Measurements from ENCODE around the gene CSPG4. TPM values are rescaled to one million over a fixed set of nuclear protein-coding genes. Genes with fewer than 3 reads are reported as not detected.

Gene CSPG4
- total RNA-seq, 1 experiment from 2014 or later: 2.0 TPM

GRCh38 chr15:75671730-75672602 lies 40.7 kb downstream of the CSPG4 start:
- Histone ChIP-seq H3K23ac (ENCODE audit: insufficient read length, low read depth, low read length) (no peak overlapping the region), H2AFZ (ENCODE audit: low read length) (no peak overlapping the region), H2BK120ac (ENCODE audit: low read depth, low read length, poor library complexity, severe bottlenecking) (no peak overlapping the region), H3K79me1 (ENCODE audit: insufficient read depth, low read depth, low read length, poor library complexity, severe bottlenecking) (no peaks in the 10 kb centered on the region), H3K14ac (ENCODE audit: insufficient read depth, low read length) (no peak overlapping the region), H3T11ph (ENCODE audit: low read length) (no peak overlapping the region), H3K4me2 (ENCODE audit: insufficient read depth, insufficient read length, low read length) (no peak overlapping the region), H3K4ac (ENCODE audit: low read depth, low read length) (no peak overlapping the region), H2BK12ac (ENCODE audit: insufficient read length, low read depth, low read length) (no peak overlapping the region), H3K56ac (ENCODE audit: insufficient read length, low read depth, low read length) (no peak overlapping the region), H4K20me1 (ENCODE audit: control insufficient read depth, insufficient read depth, insufficient read length) (no peaks in the 10 kb centered on the region), H3K23me2 (ENCODE audit: insufficient read length, low read depth, low read length, poor library complexity, severe bottlenecking) (no peaks in the 10 kb centered on the region), H3K9me3 (ENCODE audit: control insufficient read depth, low read depth, low read length) (no peaks in the 10 kb centered on the region), H3K18ac (ENCODE audit: insufficient read length, low read depth, low read length) (no peak overlapping the region), H3K79me2 (ENCODE audit: insufficient read depth, low read length) (no peaks in the 10 kb centered on the region), H3K27ac (ENCODE audit: insufficient read length, low read depth, low read length) (no peak overlapping the region), H3K4me1 (ENCODE audit: insufficient read depth, low read length) (peaks cover 8% of the 10 kb centered on the region; the same call in 1 of the 2 replicates), H4K8ac (replicated peaks; ENCODE audit: insufficient read length, low read depth, low read length) (no peak overlapping the region), H2BK5ac (ENCODE audit: insufficient read length, low read length) (no peak overlapping the region), H3K27me3 (ENCODE audit: insufficient read depth, low read length) (no peaks in the 10 kb centered on the region), H2BK20ac (ENCODE audit: low read depth, low read length, poor library complexity, severe bottlenecking) (no peak overlapping the region), H4K91ac (ENCODE audit: insufficient read length, low read depth, low read length) (no peak overlapping the region), H4K5ac (ENCODE audit: insufficient read length, low read depth, low read length) (no peak overlapping the region), H2AK5ac (ENCODE audit: insufficient read length, low read length) (no peak overlapping the region), H3K9ac (ENCODE audit: extremely low read depth, insufficient read length, low read length) (no peak overlapping the region), H2BK15ac (ENCODE audit: low read depth, low read length) (no peak overlapping the region)
- Mint-ChIP-seq H3K9me3 (no peaks in the 10 kb centered on the region; a peak in 1 of 5 replicates), H3K36me3 (ENCODE audit: insufficient read depth in 1 of 3, low read depth in 3 of 3) (peaks cover 0 to 2% (median 0%) of the 10 kb centered on the region in 3 experiments; a peak in 2 of 7 replicates), H3K27ac (peak overlapping the region; percentile 66 to 91 (median 70); a peak in 3 of 7 replicates), H3K4me3 (peak overlapping the region in 1 of 2 experiments; percentile 17; a peak in 1 of 5 replicates), H3K27me3 (ENCODE audit: low read depth) (peaks cover 1% of the 10 kb centered on the region; the same call in 1 of the 2 replicates), H3K4me1 (peaks cover 17 to 22% of the 10 kb centered on the region in 2 experiments)
- DNase-seq: no peak
- no peak for TF ChIP-seq CTCF (conservative IDR thresholded peaks at IDR 0.05)
- WGBS (ENCODE audit: extremely low coverage, insufficient read length, low lambda C conversion rate): no CpG with 5 or more reads among the region's 11 CpGs

Data from H9 (cell line).